HG03039 (cell line): Measurements from ENCODE around the gene SRSF9.
"Not testable (repeated sequence)": the region's sequence is repeated elsewhere in the genome, so short reads cannot be mapped to it uniquely, and the experiment has no call there.

ENCODE experiments used
- ATAC-seq: cut with Tn5 transposase; IDR thresholded peaks from one replicate; pipeline ENCODE4 v1.9.1; 2021; ENCODE audit warnings: mild to moderate bottlenecking, moderate library complexity; ENCODE audit not compliant: unreplicated experiment

Gene SRSF9, protein sequence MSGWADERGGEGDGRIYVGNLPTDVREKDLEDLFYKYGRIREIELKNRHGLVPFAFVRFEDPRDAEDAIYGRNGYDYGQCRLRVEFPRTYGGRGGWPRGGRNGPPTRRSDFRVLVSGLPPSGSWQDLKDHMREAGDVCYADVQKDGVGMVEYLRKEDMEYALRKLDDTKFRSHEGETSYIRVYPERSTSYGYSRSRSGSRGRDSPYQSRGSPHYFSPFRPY

DNA sequence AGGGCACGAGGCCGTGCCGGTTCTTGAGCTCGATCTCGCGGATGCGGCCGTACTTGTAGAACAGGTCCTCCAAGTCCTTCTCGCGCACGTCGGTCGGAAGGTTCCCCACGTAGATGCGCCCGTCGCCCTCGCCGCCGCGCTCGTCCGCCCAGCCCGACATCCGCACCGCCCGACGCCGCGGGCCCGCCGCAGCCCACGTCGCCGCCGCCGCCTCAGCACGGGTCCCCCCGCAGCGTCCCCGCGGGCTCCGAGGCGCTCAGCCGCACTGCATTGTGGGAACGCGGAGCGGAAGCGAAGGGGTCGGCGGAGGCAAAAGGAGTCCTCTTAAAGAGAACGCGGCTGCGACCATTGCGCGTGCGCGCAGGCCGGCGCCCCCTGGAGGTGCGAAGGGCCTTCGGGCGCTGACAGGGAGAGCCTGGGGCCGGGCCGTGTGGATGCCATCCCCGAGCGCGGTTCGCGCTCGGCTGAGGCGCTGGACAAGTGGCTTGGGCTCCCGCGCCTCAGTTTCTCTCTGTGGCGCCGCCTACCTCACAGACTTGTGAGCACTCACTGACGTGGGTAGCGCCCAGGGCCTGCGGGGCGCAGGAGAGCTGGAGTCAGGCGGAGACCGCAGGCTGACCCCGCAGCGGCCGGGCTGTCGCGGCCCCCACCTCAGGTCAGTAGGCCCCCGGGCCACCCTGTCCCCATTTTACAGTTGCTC, at the start of gene SRSF9:
SRSF9 (minus strand) TSS at position 299 of the 700 bp plus-strand sequence; CDS start at position 160, 139 bp downstream.
- peak; percentile 79 for ATAC-seq

DNA sequence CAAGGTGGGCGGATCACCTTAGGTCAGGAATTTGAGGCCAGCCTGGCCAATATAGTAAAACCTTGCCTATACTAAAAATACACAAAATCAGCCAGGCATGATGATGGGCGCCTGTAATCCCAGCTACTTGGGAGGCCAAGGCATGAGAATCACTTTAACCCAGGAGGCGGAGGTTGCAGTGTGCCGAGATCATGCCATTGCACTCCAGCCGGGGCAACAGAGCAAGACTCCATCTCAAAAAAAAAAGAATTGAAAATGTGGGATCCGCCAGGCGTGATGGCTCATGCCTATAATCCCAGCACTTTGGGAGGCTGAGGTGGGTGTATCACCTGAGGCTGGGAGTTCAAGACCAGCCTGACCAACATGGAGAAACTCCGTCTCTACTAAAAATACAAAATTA, 49.8 kb upstream of the SRSF9 start:
- not testable (repeated sequence) for ATAC-seq

DNA sequence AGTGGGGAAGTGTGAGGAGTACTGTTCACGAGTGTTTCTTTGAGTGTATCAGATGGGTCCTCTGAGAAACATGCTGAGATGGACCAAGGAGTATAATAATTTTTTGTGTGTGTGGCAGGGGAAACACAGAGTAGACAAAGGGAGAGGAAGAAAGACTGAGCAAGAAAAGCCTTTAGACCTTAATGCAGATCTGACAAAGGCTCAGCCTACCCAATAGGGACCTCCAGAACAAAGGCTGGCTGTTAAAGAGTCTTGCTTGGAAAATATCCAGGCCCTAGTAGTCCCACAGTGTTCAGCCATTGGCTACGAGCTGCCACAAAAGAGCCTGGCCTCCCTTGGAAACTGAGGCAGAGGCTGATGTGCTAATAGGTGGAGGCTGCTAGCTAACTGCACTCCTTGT, 45.9 kb upstream of the SRSF9 start:
- ATAC-seq = no peak

DNA sequence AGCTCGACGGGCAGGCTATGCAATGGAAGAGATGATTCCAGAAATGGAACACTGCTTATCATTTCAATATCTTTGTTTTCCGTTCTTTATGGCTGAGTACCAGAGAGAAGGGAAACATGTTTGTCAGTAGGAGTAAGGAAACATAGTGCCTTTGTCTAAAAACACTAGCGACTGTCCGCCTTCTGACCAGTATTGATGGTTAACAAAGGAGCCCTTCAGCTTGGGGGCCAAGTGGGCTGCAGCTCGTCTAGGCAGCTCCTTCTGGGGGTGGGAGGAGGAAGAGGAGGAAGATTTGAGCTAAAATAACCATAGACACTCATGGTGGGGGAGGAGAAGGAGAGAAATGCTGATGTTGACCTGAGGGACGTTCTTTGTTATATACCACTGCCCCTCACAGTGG, 44.5 kb upstream of the SRSF9 start:
- ATAC-seq = no peak

DNA sequence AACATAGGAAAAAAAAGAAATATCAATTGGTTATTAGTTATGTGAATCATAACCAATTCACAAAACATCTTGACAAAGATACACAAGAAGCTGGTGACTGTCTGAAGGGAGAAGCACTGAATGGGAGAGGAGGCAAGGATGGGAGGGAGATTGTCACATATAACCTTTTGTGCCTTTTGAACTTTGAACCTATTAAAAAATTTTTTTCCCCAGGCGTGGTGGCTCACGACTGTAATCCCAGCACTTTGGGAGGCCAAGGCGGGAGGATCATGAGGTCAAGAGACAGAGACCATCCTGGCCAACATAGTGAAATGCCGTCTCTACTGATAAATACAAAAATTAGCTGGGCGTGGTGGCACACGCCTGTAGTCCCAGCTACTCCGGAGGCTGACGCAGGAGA, 39.0 kb upstream of the SRSF9 start:
- no peak for ATAC-seq

DNA sequence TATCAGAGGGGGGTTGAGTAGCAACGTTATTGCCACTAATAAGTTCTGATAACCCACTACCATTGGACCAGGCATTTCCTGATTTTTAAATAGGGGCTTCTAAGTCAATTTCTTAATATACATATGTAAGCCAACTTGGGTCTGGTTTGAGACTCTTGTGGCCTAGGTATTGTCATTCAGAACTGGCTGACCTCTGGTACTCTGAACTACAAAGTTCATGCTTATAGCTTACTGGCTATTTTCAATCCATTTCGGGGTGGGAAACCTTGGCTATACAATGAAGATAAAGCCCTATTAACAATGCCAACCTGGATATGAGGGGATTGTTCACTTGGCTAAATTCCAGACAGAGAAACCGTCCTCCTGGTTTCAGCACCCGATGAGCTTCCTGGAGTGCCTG, 35.0 kb upstream of the SRSF9 start:
- ATAC-seq = no peak

DNA sequence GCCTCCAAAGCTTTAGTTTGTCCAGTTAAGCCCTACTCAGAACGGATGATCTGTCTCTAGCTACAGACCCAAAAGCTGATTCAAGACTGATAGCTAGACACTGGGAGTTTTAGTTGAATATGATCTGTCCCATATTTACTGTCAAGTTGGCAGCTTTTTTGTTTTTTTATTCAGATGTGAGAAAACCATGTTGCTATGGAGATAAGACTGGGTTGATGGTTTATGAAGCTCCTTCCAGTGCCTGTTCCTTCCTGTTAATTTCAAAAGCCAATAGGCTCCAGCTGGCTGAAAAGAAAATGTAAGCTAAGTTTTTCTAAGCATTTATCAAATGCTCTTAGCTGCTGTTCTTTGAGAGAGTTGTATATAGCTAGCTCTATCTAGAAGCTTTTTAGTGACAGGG, 31.0 kb upstream of the SRSF9 start:
- no peak for ATAC-seq

DNA sequence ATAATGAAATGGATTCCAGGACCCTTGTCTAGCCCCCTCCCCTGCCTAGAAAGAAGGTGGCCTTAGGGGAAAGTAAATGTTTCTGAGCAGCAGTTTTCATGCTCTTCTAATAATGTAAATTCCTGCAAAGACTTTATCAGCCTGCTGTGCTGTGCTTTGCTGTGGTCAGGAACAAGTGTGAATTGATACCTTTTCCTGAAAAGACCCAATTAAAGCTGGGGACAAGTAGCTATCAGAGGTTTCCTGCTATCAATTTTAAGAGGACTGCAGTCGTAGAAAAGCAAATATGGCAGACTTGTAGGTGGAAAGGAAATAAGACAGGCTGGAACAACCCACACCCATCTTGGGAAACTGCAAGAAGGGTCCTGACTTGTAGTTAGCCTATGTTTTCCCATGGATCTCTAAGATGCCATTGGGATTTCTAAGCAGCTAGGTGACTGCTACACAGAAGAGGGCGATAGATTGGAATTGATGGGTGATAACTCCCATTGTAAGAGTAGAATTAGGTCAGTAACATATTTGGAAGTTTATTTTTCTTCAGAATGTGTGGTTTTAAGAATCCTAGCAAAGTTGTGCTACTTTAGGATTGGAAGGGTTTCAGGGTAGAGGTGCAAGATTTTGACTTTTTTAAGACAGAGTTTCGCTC, 29.4 kb upstream of the SRSF9 start:
- no peak for ATAC-seq

DNA sequence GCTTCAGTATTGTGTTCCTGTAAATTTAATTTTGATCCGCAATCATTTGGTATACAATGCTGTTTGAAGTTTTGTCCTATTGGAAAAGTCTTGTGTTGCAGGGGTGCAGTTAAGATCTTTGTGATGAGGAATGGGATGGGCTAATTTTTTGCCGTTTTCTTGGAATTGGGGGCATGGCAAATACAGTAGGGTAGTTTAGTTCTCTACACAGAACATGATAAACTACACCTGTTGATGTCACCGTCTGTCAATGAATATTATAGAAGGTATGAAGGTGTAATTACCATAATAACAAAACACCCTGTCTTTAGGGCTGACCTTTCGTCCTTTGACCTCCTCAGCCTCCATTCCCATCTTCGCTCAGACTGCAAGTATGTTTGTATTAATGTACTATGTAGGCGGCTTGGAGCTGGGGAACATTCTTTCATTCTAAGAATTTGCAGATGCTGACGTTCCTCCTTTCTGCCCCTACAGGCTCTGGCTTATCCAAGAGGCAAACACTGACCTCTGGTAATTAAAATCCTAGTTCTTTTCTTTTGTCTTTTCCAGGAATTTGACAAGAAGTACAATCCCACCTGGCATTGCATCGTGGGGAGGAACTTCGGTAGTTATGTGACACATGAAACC, 28.1 kb upstream of the SRSF9 start:
- no peak for ATAC-seq

DNA sequence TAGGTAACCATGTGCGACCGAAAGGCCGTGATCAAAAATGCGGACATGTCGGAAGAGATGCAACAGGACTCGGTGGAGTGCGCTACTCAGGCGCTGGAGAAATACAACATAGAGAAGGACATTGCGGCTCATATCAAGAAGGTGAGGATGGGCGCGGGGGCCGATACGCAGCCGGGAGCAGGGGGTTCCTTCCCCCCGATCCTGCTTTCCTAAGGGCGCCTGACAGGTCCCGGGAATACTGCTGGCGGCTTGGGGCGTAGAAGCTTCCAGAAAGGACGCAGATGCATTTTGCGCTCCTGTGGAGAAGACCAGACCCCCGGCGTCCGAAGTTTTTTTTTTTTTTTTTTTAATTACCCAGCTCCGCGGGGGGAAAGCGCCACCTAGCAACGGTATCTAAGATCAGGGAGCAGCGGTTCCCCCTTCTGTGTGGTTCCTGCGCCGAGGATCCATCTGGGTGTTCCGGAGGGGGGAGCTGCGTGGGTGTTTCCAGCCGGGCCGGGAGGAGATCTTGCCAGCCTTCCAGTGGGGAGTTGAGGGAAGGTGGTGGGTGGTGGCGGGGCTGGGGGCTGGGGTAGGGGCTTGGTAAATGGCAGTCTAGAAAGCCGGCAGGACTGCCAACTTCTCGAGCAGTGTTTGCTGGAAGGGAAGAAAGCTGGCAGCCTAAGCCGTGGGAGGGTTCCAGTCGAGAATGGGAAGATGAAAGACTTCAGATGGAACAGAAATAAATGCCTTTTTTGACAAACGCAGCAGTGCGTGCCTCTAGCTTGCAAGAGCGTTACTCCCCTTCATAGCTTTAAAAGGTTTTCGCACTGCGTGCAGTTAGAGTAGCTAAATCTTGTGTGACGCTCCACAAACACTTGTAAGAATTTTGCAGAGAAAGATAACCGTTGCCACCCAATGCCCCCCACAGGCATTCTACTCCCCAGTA, 27.1 kb upstream of the SRSF9 start:
- peak; percentile 3 for ATAC-seq

DNA sequence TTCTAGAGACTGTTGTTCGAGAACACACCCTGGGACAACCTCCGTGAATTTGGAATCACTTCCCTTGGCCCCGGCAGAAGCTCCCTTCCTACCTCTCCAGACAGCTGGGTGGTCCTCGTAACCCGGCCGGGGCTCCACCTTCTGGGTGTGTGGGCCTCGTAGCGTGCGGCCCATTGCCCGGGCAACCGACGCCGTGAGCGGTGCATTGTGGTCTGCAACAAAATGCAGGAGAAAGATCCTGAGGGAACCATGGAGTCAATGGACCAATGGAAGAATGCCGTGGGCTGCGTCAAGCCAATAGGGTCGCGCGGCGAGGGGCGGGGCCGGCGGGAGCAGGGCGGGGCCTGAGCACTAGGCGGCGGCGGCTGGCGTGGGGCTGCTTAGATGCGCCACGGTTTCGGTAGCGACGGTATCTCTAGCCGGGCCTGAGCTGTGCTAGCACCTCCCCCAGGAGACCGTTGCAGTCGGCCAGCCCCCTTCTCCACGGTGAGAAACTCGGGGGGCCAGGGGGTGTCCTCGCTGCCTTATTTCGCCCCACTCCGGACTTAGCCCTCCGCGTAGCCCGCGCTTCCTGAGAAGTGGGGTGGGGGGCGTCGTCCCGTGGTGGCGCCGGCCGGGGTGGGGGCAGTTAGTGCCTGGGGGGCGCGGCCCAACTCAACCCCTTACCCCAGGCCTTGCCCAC, 26.3 kb upstream of the SRSF9 start, which contains the start of gene DYNLL1:
DYNLL1 (plus strand) TSS at position 383 of the 682 bp plus-strand sequence. CDS start 309 bp downstream, outside the sequence.
- ATAC-seq = peak; percentile 88

DNA sequence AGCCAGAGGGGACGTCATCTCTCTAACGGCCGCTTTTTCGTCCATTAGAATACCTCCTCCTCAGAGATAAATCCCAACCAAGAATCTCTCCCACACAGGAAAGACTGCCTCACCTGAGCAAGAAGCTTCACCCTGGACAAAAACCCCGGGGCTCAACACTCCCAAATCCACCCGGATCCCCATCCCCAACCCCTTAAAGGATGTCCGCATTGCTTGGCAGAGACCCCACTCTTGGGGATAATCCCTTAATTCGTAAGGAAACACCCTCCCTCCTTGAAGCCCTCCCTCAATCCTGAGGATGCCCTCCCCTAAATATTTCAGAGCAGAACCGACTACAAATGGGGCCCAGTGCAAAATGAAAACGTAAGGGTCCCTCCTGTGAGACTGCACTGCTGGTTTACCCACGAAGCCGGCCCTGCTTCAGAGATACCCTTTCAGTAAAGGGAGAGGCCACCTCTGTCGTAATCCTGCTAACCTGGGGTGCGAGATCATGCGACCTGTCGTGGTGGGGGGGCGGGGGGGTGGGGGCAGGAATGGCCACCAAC, 25.7 kb upstream of the SRSF9 start:
- peak; percentile 20 for ATAC-seq

DNA sequence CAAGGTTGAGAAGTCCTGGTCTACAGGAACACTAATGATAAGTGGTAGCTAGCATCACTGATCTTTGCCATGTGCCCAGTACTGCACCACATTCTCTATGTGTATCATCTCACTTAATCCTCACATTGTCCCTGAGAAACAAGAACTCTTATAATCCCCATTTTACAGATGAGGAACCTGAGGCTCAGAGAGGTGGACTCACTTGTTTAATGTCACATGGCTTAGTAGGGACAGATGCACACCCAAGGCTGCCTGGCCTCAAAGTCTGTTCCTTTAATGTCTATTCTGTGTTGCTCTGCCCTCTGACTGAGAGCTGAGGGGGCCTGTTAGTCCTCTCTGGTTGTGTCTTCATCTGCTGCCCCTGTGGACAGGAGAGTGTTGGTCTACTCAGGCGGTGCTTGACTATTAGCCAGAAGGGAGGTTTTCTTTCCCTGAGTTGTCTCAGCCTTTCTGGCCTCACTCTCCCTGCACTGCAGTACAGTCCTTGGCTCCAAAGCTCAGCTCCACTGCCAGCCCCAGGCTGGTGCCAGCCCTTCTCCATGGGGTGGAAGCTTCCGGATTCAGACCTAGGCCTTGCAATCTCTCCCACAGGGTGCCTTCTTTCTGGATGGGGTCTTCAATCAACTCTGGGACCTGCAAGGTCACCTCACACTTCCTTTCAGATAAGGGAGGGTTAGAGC, 21.4 kb upstream of the SRSF9 start:
- ATAC-seq = no peak

DNA sequence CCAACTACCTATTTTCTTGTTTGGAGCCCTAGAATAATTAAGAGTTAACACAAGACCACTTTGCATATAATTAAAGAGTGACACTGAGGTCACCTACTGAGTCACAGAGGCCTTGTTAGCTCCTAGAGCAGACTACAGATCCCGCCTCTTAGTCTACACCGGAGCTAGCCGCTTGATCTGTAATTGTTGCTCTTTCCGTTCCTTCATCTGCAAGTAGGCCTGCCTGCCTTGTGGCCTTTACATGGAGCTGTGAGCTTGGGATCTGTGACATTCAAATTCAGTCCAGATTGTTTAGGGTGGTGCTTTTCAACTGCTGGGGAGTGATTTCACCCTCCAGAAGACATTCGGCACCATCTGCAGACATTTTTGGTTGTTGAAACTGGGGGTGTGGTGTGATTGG, 20.8 kb upstream of the SRSF9 start:
- no peak for ATAC-seq

DNA sequence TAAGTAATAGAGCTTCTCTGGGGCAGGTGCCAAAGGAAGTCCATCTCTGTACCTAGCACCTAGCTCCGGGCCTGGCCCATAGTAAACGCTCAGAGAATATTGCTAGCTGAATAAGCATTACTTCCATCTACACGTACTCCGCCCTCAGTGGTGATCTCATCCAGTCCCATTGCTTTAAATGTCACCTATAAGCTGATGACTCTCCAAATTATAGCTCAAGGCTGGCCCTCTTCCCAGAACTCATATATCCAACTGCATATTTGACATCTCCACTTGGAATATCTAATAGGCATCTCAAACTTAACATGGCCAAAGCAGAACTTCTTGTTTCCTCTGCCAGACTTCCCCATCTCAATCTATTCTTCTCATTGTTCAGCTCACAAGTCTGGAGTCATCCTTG, 19.5 kb upstream of the SRSF9 start:
- no peak for ATAC-seq

DNA sequence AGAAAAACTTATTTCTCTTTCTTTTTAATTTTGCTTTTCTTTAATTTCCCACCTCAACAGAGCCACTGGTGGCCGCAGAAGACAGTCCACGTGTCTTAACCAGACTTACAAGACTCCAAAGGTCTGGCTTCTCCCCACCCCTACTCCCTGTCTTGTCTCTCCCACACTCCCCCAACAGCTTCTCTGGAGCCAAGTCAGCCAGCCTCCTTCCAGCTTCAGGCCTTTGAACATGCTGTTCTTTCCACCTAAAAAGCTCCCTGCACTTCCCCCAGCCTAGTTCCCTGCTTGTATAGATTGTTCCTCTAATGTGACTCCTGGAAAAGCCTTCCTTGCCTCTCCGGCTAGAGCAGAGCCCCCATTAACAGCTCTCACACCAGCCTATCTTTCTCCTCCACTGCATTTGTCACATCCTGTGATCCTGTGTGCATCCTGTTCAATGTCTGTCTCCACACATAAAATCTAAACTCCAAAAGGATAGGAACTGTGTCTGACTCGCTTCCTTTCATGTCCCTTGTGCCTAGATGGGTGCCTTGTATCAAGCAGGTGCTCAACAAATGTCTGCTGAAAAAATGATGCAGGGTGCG, 18.6 kb upstream of the SRSF9 start:
- ATAC-seq = no peak

DNA sequence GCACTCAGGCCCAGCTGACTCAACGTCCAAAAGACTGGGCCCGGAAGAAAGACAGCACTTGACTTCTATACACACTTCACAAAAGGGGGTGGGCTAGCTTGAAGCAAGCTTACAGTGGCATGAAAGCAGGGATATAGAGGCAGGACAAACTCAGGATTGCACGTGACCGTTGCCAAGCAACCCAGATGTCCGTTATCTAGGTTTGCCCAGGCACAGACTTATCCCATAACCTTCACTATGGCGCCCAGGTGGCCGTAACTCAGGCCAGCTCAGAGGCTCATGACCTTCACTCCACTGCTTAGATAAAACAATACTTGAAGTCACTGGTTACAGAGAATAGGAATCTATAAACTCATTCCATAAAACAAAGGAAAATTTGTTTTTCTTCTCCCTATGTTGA, 18.0 kb upstream of the SRSF9 start:
- ATAC-seq = not testable (repeated sequence)

DNA sequence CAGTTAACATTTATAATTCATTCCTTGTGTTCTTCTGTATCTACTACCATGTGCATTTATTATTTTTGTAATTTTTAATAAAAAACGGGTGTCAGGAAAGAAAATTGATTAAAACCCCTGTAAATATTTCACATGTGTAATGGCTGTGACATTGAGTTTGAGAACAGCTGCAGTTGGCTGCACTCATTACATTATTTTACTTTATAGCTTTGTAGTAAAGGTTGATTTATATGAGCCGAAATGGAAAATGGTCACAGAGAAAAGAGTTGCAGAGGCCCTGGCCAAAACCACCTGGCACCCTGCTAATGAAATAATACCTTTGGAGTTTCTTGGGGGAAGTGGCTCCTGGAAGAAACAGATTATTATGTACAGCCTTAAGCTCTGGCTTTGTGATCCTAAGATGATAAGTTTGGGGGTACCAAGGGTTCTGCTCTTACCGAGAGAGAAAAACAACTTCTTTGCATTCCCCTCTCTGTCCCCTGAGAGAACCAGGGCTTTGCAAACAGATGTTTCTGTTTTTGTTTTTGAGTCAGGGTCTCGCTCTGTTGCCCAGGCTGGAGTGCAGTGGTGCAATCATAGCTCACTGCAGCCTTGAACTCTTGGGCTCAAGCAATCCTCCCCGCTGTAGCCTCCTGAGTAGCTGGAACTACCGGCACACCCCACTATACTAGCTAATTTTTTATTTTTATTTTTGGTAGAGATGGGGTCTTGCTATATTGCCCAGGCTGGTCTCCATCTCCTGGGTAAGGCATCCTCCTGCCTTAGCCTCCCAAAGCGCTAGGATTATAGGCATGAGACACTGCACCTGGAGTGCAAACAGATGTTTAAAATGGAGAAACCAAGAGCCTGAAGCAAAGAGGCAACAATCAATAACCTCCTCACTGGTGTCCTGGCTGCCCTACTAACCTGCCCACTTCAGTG, 16.7 kb upstream of the SRSF9 start:
- ATAC-seq = no peak
